PC-9 (cell line): ENCODE data around the gene EML3. TPM values are rescaled to one million over a fixed set of nuclear protein-coding genes. Genes with fewer than 3 reads are reported as not detected.

ENCODE experiments used
- BruUV-seq: library from RNA; stranded (reverse); fragments of 400-500 nt; replicated peaks from 2 replicates; lab custom pipeline; 2021; lab: Mats Ljungman, UMichigan
- CTCF ChIA-PET: fragments of 300-600 bp; sonication (Branson Sonifier 250); formaldehyde crosslinking; loops from one replicate; lab custom pipeline; 2022; ENCODE audit warnings: antibody characterized with exemption; lab: Charles Lee
- POLR2A ChIA-PET: fragments of 300-600 bp; sonication (Branson Sonifier 250); formaldehyde crosslinking; loops from one replicate; lab custom pipeline; 2022; ENCODE audit warnings: antibody characterized with exemption; ENCODE audit not compliant: unreplicated experiment; lab: Charles Lee
- DNase-seq, 2 experiments: peaks; one replicate each; pipeline versions ENCODE4 v3.0.0 to v3.0.0-alpha.2; 2015 to 2022; ENCODE audit warnings: mixed read lengths in 1 of 2
- H2AFZ ChIP-seq: fragments of 200-600 bp; sonication (generic); 2 replicates; pipeline ENCODE4 v1.8.1; 2017; ENCODE audit warnings: antibody characterized with exemption
- H3F3A ChIP-seq: fragments of 200-600 bp; sonication (generic); 2 replicates; pipeline ENCODE4 v1.8.1; 2017; ENCODE audit warnings: antibody characterized with exemption, mild to moderate bottlenecking, low read depth; ENCODE audit not compliant: insufficient read depth
- H3K27ac ChIP-seq: fragments of 200-600 bp; sonication (generic); 2 replicates; pipeline ENCODE4 v1.6.1; 2016; ENCODE audit warnings: mixed run types
- H3K27me3 ChIP-seq: fragments of 200-600 bp; sonication (generic); 2 replicates; pipeline ENCODE4 v1.6.1; 2016; ENCODE audit warnings: low read depth, mixed run types; ENCODE audit not compliant: insufficient read depth
- H3K36me3 ChIP-seq: fragments of 200-600 bp; sonication (generic); 2 replicates; pipeline ENCODE4 v1.6.1; 2016; ENCODE audit warnings: low read depth, mixed run types
- H3K4me1 ChIP-seq: fragments of 200-600 bp; sonication (generic); replicated peaks from 2 replicates; pipeline ENCODE4 v1.6.1; 2016; ENCODE audit warnings: mixed run types; ENCODE audit not compliant: insufficient read depth
- H3K4me2 ChIP-seq: fragments of 200-600 bp; sonication (generic); 2 replicates; pipeline ENCODE4 v1.6.1; 2017; ENCODE audit warnings: mixed run types
- H3K4me3 ChIP-seq: fragments of 200-600 bp; sonication (generic); 2 replicates; pipeline ENCODE4 v1.6.1; 2016; ENCODE audit warnings: mixed run types
- H3K79me2 ChIP-seq: fragments of 200-600 bp; sonication (generic); 2 replicates; pipeline ENCODE4 v1.6.1; 2017; ENCODE audit warnings: low read depth, mixed run types
- H3K9me2 ChIP-seq: fragments of 200-600 bp; sonication (generic); 2 replicates; pipeline ENCODE4 v1.8.1; 2017; ENCODE audit warnings: mild to moderate bottlenecking; ENCODE audit not compliant: insufficient read depth
- H3K9me3 ChIP-seq: fragments of 200-600 bp; sonication (generic); 2 replicates; pipeline ENCODE4 v1.8.1; 2016; ENCODE audit warnings: low read depth; ENCODE audit not compliant: insufficient read depth
- H4K20me1 ChIP-seq: fragments of 200-600 bp; sonication (generic); 2 replicates; pipeline ENCODE4 v1.8.1; 2017; ENCODE audit not compliant: insufficient read depth
- EZH2 ChIP-seq: fragments of 200-600 bp; sonication (generic); IDR thresholded peaks from 2 replicates; pipeline ENCODE4 v1.8.0; 2017; ENCODE audit warnings: antibody characterized with exemption, low read depth
- intact Hi-C: fragments of 100-400 bp; cut with micrococcal nuclease; formaldehyde crosslinking; loops from one replicate; pipeline ENCODE4 v1.10.0; 2022; ENCODE audit not compliant: unreplicated experiment
- total RNA-seq: library from RNA; stranded (reverse); gene quantifications from 2 replicates; pipeline ENCODE4 v1.2.3, GENCODE V29; 2021
- TF ChIP-seq, protein P1 (sequence below): fragments of 200-600 bp; sonication (generic); conservative IDR thresholded peaks from 2 replicates; pipeline ENCODE4 v1.6.1; 2017; ENCODE audit warnings: mixed run types, antibody characterized with exemption, mild to moderate bottlenecking, moderate library complexity

EML3 gene
- total RNA-seq, 1 experiment from 2014 or later, result 84.2 TPM

DNA sequence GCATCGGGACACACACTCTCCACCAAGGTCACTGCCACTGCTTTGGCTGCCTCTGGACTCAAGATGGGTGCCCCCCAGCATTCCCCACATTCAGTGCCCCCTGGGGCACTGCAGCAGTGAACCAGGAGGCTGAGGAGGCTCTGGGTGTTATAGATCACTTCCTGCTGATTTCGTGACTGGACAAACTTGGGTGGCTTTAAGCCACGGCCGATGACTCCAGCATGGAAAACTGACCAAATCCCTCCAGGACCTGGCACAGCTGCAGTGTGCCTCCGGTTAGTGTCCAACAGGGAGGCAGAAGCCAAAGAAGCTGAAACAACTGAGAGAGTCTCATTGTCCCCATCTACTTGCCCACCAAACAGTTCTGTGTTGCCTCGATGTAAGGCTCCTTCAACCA is 35.0 kb upstream of the EML3 start:
- H3K4me2 ChIP-seq, result no peak overlapping the region
- ChIA-PET CTCF (no interaction called here), POLR2A (no interaction called here)
- no peaks in the 10 kb centered on the region for H3K9me2 ChIP-seq
- H3K4me1 ChIP-seq, result peaks cover 27% of the 10 kb centered on the region
- no peak for DNase-seq
- TF ChIP-seq EZH2, result no peak
- TF ChIP-seq, protein P1, sequence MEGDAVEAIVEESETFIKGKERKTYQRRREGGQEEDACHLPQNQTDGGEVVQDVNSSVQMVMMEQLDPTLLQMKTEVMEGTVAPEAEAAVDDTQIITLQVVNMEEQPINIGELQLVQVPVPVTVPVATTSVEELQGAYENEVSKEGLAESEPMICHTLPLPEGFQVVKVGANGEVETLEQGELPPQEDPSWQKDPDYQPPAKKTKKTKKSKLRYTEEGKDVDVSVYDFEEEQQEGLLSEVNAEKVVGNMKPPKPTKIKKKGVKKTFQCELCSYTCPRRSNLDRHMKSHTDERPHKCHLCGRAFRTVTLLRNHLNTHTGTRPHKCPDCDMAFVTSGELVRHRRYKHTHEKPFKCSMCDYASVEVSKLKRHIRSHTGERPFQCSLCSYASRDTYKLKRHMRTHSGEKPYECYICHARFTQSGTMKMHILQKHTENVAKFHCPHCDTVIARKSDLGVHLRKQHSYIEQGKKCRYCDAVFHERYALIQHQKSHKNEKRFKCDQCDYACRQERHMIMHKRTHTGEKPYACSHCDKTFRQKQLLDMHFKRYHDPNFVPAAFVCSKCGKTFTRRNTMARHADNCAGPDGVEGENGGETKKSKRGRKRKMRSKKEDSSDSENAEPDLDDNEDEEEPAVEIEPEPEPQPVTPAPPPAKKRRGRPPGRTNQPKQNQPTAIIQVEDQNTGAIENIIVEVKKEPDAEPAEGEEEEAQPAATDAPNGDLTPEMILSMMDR, result no peak
- no TSS peak for BruUV-seq
- no peak overlapping the region for H2AFZ ChIP-seq
- intact Hi-C loops, result loop anchor here (5.0 kb wide), 1 partner anchor 35 kb away; the partner anchor contains the start of genes EML3 and ROM1
- peaks cover 61% of the 10 kb centered on the region for H3K79me2 ChIP-seq
- H3K27me3 ChIP-seq, result no peaks in the 10 kb centered on the region
- peaks cover 20% of the 10 kb centered on the region for H3K36me3 ChIP-seq
- peaks cover 26% of the 10 kb centered on the region for H3F3A ChIP-seq
- H3K9me3 ChIP-seq, result no peaks in the 10 kb centered on the region
- H3K27ac ChIP-seq, result no peak overlapping the region
- H3K4me3 ChIP-seq, result no peak overlapping the region
- peaks cover 5% of the 10 kb centered on the region; the same call in 1 of the 2 replicates for H4K20me1 ChIP-seq

DNA sequence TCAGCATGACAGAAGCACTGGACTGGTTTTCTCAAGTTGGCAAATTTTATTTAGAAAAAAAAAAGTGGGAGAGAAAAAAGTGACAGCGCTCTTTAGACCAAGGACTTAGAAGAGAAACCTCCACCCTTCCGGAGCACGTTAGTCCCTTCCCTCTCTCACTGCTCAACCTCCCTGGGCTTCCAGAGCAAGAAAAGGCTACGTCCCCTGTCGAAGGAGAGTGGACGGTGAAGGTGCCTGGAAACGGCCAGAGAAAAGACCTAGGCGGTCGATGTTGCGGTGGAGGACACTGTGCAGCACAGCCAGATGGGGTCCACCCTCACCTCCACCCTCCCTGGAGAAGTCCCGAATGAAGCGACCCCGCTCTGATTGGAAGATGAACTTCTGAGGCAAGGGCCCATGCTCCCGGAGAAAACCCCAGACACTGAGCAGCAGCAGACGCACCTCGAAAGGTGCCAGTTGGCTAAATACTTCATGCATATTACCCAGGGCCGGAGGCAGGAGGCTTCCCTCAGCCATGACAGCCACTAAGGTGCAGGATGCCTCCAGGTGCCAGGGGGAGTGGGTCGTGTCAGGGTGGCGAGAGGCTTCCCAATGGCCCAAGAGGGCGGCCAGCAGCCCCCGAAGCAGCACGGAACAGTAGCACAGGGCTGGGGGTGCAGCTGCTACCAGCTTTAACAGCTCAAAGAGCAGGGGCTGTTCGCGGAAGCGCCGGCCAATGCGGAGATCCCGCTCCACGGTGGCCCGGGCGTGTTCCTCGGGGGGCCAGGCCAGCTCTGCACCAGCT is 34.4 kb upstream of the EML3 start:
- no peak for DNase-seq
- TF ChIP-seq, protein P1, result no peak
- no peak for TF ChIP-seq EZH2
- Histone ChIP-seq H3F3A (peaks cover 23% of the 10 kb centered on the region), H3K9me3 (no peaks in the 10 kb centered on the region), H3K4me2 (peak overlapping the region; percentile 37; the same call in 1 of the 2 replicates), H3K27ac (no peak overlapping the region), H4K20me1 (peaks cover 5% of the 10 kb centered on the region; the same call in 1 of the 2 replicates), H3K4me1 (peaks cover 23% of the 10 kb centered on the region), H3K27me3 (no peaks in the 10 kb centered on the region), H3K79me2 (peaks cover 61% of the 10 kb centered on the region), H3K4me3 (no peak overlapping the region; the same call in 1 of the 2 replicates), H3K36me3 (peaks cover 21% of the 10 kb centered on the region), H3K9me2 (no peaks in the 10 kb centered on the region), H2AFZ (no peak overlapping the region)
- ChIA-PET CTCF (interaction anchor here (0.5 kb wide), 1 partner anchor 47 kb away, joined by 8 read pairs; no protein-coding TSS in a partner anchor), POLR2A (no interaction called here)
- TSS peak; percentile 24 for BruUV-seq
- intact Hi-C loops, result loop anchor here (1.0 to 5.0 kb wide), 3 partner anchors 25 to 193 kb away; partner anchors contain the start of genes EML3 and ROM1

DNA sequence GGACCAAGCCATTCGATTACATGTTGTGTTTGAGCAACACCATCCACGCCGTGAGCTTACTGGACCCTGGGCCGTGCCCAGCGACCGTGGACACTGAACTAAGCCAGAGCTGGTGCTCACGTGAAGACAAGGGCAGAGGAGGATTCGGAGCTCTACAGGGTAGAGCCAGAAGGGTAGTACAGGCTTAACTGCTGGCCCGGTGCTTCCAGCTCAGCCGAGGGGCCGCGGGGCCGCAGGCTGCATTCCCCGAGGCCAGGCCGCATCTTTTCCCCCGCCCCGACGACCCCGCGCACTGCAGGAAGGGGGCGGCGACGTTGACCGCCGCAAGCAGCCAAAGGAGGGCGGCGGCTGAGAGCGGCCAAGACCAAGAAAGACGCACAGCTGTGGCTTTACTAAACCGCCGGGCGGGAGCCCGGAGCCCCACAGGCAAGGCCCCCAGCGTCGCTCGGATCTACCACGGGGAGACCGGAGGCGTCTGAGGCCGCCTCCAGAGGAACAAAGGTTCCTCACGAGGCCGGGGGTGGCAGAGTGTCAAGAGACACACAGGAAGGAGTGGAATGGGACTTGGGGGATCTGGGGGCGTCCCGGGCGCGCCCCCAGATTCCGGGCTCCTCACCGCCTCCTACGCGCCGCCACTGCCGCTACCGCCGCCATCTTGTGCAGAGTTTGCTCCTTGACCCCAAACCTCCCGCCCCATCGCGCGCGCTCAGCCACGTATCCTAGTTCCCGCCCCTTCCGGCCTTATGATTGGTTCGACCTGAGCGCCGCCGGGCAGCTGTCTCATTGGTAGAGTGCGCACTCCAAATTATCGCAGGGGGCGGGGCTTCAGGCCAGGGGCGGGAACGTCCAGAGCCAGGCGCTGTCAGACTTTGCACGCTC is 33.6 kb upstream of the EML3 start, which contains the start of gene GANAB:
GANAB (minus strand) TSS at position 668 of the 879 bp plus-strand sequence; CDS start at position 654, 14 bp downstream.
- peak; percentile 95 to 98 for DNase-seq
- ChIA-PET CTCF (interaction anchor here (0.5 to 0.8 kb wide), 4 partner anchors 19 to 209 kb away, joined by 3 to 8 read pairs (median 6); partner anchors contain the start of genes C11orf98, CSKMT and HNRNPUL2), POLR2A (interaction anchor here (0.6 to 0.9 kb wide), 5 partner anchors 19 to 125 kb away, joined by 4 to 13 read pairs (median 6); partner anchors contain the start of genes B3GAT3, C11orf98, CSKMT and HNRNPUL2)
- Histone ChIP-seq H3K9me2 (no peaks in the 10 kb centered on the region), H3K27ac (peak within 1 kb of the TSS; percentile 48), H2AFZ (peak within 1 kb of the TSS; percentile 79), H3F3A (peaks cover 30% of the 10 kb centered on the region), H3K79me2 (peaks cover 61% of the 10 kb centered on the region), H3K4me3 (peak within 1 kb of the TSS; percentile 99), H4K20me1 (peaks cover 5% of the 10 kb centered on the region; the same call in 1 of the 2 replicates), H3K36me3 (peaks cover 21% of the 10 kb centered on the region), H3K4me1 (peaks cover 15% of the 10 kb centered on the region; the same call in 1 of the 2 replicates), H3K9me3 (no peaks in the 10 kb centered on the region), H3K27me3 (no peaks in the 10 kb centered on the region), H3K4me2 (peak within 1 kb of the TSS; percentile 99)
- TF ChIP-seq, protein P1, result no peak
- TF ChIP-seq EZH2, result no peak
- intact Hi-C loops, result loop anchor here (1.0 to 5.0 kb wide), 3 partner anchors 24 to 194 kb away; partner anchors contain the start of genes EML3 and ROM1
- TSS peak; percentile 42 for BruUV-seq
